ENCODE data around the gene CFAP57. TPM values are rescaled to one million over a fixed set of nuclear protein-coding genes. Genes with fewer than 3 reads are reported as not detected.
A peak's percentile ranks its signal among the peaks of the same experiment; 100 is the strongest.

The CFAP57 gene
- total RNA-seq, 1 experiment from 2014 or later, result 0.14 TPM

DNA sequence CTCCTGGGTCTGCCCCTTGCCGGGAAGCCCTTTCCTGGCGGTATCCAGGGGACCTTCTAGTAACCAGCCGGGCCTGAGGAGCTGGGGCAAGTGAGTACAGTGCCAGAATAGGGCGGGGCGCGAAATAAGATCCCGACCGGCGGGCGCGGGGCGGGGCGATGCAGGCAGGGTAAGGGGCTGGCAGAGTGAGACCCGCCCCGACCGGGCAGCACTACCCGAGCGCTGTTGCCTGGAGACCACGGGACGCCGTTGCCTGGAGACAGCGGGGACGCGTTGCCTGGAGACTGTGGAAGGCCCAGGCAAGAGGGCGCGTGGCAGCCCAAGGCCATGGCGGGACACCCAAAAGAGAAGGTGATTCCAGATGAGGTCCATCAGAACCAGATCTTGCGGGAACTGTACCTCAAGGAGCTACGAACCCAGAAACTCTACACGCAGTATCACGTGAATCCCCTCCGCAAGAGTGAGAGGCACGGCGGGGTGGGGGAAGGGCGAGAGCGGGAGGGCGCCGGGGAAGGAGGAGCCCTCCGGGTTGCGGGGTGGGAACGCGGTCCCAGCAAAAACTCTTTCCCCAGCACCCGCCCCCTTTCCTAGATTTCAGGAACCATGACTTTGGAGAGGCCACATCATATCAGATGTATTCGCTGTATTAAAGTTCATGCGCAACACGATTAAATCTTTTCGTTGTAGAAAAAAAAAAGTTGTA, 24.4 kb upstream of the CFAP57 start:
- Histone ChIP-seq H3K36me3 (replicated peaks; ENCODE audit: control insufficient read depth, insufficient read depth, low read length) (no peaks in the 10 kb centered on the region; the same call in 1 of the 2 replicates), H3K4me3 (ENCODE audit: insufficient read depth, low read depth, low read length) (peak overlapping the region; percentile 54), H3K27me3 (ENCODE audit: control insufficient read depth, insufficient read depth, low read length) (no peaks in the 10 kb centered on the region; the same call in 1 of the 2 replicates)
- DNase-seq, result peak; percentile 95

DNA sequence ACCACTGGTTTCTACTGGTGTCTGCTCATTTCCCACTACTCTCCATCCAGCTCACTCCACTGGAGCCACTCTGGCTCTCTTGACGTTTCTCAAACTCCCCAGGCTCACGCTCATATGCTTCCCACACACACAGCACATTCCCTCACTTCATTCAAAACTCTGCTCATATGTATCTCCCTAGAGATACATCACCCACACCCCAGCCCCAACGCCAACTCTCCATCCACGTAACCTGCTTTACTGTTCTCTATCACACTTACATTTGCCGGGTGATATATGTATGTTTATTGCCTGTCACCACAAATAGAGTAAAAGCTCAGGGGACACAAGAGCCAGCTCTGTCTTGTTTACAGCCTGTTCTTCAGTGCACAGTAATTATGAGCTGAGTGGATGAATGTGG, 22.2 kb upstream of the CFAP57 start:
- no peaks in the 10 kb centered on the region; the same call in 1 of the 2 replicates for H3K27me3 ChIP-seq (ENCODE audit: control insufficient read depth, insufficient read depth, low read length)
- no peak for DNase-seq
- H3K36me3 ChIP-seq (replicated peaks; ENCODE audit: control insufficient read depth, insufficient read depth, low read length), result no peaks in the 10 kb centered on the region; the same call in 1 of the 2 replicates
- H3K4me3 ChIP-seq (ENCODE audit: insufficient read depth, low read depth, low read length), result no peak overlapping the region

DNA sequence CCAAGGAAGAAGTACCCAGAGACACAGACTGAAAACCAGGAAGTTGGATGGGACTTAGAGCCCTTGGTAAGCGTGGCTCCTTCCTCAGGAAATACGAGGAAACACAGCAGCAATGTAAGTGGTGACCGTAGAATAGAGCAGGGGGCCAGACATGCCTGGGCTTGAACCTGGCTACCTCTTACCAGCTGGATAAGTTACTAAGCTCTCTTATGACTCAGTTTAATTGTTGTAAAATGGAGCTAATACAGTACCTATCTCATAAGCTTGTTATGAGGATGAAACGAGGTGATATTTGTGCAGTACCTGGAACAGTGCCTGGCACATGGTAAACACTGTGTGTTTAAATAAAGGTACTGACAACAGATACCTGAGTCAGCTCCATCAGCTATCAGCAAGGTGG, 19.3 kb upstream of the CFAP57 start:
- H3K4me3 ChIP-seq (ENCODE audit: insufficient read depth, low read depth, low read length), result no peak overlapping the region
- H3K36me3 ChIP-seq (replicated peaks; ENCODE audit: control insufficient read depth, insufficient read depth, low read length), result no peaks in the 10 kb centered on the region
- no peak for DNase-seq
- H3K27me3 ChIP-seq (ENCODE audit: control insufficient read depth, insufficient read depth, low read length), result no peaks in the 10 kb centered on the region; the same call in 1 of the 2 replicates

DNA sequence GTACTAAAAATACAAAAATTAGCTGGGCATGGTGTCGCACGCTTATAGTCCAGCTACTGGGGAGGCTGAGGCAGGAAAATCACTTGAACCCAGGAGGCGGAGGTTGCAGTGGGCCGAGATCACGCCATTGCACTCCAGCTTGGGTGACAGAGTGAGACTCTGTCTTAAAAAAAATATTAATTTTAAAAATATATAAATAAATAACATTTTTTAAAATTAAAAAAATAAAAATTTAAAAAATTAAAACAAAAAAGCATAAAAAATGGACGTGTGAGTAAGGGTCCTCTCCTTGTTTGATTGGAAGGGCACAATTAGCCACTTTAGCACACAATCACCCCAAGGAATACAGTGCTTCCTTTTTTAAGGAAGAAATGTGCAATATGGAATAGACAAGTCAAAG, 18.7 kb upstream of the CFAP57 start:
- Histone ChIP-seq H3K4me3 (ENCODE audit: insufficient read depth, low read depth, low read length) (no peak overlapping the region), H3K36me3 (replicated peaks; ENCODE audit: control insufficient read depth, insufficient read depth, low read length) (no peaks in the 10 kb centered on the region), H3K27me3 (ENCODE audit: control insufficient read depth, insufficient read depth, low read length) (no peaks in the 10 kb centered on the region; the same call in 1 of the 2 replicates)
- DNase-seq, result no peak

DNA sequence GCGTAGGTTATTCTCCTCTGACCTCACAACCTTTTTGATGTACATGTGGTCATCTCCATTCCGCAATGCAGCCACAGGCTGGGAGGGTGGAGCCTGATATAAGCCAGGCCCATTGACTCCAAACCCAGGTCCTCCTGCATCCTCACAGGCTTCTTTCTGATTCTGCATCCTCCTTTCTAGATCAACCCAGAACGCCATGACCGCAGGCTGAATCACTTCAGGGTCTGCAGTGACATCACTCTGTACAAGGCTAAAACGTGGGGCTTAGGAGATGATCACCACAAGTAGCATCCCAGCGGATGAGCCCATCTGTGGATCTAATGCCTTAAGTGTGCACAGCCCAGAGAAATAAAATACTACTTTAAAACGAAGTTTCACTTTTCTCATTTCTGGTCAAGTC, 16.1 kb upstream of the CFAP57 start:
- Histone ChIP-seq H3K4me3 (ENCODE audit: insufficient read depth, low read depth, low read length) (no peak overlapping the region), H3K36me3 (replicated peaks; ENCODE audit: control insufficient read depth, insufficient read depth, low read length) (no peaks in the 10 kb centered on the region), H3K27me3 (ENCODE audit: control insufficient read depth, insufficient read depth, low read length) (no peaks in the 10 kb centered on the region; the same call in 1 of the 2 replicates)
- no peak for DNase-seq

DNA sequence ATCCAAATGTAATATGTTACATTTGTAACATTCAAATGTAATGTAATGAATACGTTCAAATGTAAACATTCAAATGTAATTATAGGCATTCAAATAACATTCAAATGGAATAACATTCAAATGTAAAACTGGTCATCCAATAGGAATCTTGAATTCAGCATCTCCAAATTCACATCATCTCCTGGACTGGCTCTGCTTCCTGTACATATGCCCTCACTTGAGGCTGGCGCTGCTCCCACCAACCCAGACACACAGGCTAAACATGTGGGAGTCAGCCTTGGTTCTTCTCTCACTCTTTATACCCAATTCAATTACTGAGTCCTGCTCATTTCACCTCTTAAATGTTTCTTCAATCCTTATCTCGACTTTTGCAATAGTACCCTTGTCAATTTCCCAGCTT, 7.0 kb upstream of the CFAP57 start:
- Histone ChIP-seq H3K36me3 (replicated peaks; ENCODE audit: control insufficient read depth, insufficient read depth, low read length) (peaks cover 23% of the 10 kb centered on the region), H3K4me3 (ENCODE audit: insufficient read depth, low read depth, low read length) (no peak overlapping the region)
- DNase-seq, result no peak

DNA sequence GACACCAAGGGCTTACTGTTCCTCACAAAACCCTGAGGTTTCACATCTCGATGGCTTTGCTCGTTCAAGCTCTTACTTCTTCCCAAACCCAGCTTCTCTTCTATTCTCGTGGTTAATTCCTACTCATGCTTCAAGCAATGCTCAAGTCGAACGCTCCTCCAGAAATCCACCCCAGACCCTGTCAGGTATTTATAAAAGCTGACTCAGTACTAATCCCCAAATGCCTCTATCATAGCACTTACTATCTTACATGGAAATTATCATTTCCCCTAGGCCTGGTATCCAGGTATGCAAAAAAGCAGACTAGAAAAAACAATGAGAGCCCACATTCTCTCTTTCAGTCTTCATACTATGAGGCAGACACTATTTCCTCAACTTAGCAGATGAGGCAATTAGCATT, 6.4 kb upstream of the CFAP57 start:
- Histone ChIP-seq H3K4me3 (ENCODE audit: insufficient read depth, low read depth, low read length) (no peak overlapping the region), H3K36me3 (replicated peaks; ENCODE audit: control insufficient read depth, insufficient read depth, low read length) (peaks cover 23% of the 10 kb centered on the region), H3K27me3 (ENCODE audit: control insufficient read depth, insufficient read depth, low read length) (no peaks in the 10 kb centered on the region)
- no peak for DNase-seq

More for the DNA sequence above, 7.0 kb upstream of the CFAP57 start:
- no peaks in the 10 kb centered on the region for H3K27me3 ChIP-seq (ENCODE audit: control insufficient read depth, insufficient read depth, low read length)

DNA sequence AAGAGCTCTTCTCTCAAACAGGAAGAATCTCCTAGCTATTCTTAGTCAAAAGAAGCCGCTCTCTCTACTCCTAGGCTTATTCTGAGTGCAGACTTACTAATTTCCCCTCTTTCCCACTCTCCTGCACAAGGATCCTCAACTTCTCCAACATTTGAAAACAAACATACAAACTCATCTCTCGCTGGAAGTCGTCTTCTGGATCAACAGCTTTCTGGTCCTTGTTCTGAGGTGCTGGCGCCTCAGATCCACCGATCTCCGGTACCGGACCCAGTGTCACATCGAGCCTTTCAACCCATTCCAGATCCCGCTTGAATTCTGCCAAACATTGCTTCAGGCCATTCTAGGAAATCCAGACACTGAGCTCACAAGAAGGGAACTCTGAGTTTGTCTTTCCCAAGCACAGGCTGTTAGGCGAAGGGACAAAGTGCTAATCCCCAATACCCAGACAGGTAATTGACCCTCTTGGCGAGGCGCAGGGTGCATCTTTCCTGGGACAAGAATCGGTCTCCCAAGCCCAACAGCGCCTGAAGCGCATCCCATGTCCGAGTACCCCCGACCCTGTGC, 736 bp upstream of the CFAP57 start:
- Histone ChIP-seq H3K27me3 (ENCODE audit: control insufficient read depth, insufficient read depth, low read length) (no peaks in the 10 kb centered on the region; the same call in 1 of the 2 replicates), H3K36me3 (replicated peaks; ENCODE audit: control insufficient read depth, insufficient read depth, low read length) (peaks cover 13% of the 10 kb centered on the region), H3K4me3 (ENCODE audit: insufficient read depth, low read depth, low read length) (peak overlapping the region; percentile 93)
- no peak for DNase-seq

DNA sequence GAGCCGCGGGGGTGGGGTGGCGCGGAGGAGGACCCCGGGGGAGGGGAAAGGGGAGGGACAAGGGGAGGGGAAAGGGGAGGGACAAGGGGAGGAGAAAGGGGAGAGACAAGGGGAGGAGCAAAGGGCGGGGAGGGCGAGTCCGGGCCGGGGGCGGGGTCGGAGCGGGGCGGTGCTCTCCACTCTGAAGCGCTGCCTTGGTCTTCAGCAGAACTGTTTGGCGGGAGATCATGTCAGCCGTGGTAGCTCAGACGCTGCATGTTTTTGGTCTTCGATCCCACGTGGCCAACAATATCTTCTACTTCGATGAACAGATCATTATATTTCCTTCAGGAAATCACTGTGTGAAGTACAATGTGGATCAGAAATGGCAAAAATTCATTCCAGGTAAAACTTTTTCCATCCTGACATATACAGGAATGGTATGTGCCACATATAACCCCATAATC, 420 bp downstream of the CFAP57 start:
- H3K4me3 ChIP-seq (ENCODE audit: insufficient read depth, low read depth, low read length), result peak overlapping the region; percentile 93
- H3K27me3 ChIP-seq (ENCODE audit: control insufficient read depth, insufficient read depth, low read length), result no peaks in the 10 kb centered on the region; the same call in 1 of the 2 replicates
- H3K36me3 ChIP-seq (replicated peaks; ENCODE audit: control insufficient read depth, insufficient read depth, low read length), result peaks cover 6% of the 10 kb centered on the region
- DNase-seq, result peak; percentile 94

DNA sequence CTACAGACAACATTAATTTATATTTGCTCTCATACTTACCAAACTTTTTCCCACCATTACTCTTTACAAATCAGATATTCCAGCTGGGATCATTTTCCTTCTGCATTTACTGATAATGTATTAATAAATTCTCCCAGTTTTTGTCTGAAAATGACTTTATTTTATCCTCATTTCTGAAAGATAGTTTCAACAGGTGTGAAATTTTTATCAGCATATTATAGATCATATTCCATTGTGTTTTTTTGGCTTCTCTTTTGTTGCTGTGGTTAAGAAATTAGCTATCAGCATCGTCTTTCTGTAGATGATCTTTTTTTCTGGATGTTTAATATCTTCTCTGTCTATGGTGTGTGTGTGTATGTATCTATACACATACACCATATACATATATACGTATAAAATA, 2.7 kb downstream of the CFAP57 start:
- no peak overlapping the region for H3K4me3 ChIP-seq (ENCODE audit: insufficient read depth, low read depth, low read length)
- H3K27me3 ChIP-seq (ENCODE audit: control insufficient read depth, insufficient read depth, low read length), result no peaks in the 10 kb centered on the region; the same call in 1 of the 2 replicates
- no peaks in the 10 kb centered on the region; the same call in none of the 2 replicates for H3K36me3 ChIP-seq (replicated peaks; ENCODE audit: control insufficient read depth, insufficient read depth, low read length)
- no peak for DNase-seq

DNA sequence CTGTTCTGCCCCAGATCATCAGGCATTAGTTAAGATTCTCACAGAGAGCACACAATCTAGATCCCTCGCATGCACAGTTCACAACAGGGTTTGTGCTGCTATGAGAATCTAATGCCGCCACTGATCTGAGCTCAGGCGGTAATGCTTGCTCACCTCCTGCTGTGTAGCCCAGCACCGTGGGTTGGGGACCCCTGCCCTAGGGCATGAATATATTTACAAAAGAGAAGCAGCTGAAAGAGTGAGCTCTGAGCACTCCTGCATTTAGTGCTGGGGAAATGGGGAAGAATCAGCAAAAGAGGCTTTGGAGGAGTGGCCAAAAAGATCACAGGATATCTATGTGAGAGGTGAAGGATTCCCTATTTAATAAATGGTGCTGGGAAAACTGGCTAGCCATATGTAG, 5.6 kb downstream of the CFAP57 start:
- Histone ChIP-seq H3K4me3 (ENCODE audit: insufficient read depth, low read depth, low read length) (no peak overlapping the region), H3K36me3 (replicated peaks; ENCODE audit: control insufficient read depth, insufficient read depth, low read length) (no peaks in the 10 kb centered on the region), H3K27me3 (ENCODE audit: control insufficient read depth, insufficient read depth, low read length) (no peaks in the 10 kb centered on the region; the same call in 1 of the 2 replicates)

DNA sequence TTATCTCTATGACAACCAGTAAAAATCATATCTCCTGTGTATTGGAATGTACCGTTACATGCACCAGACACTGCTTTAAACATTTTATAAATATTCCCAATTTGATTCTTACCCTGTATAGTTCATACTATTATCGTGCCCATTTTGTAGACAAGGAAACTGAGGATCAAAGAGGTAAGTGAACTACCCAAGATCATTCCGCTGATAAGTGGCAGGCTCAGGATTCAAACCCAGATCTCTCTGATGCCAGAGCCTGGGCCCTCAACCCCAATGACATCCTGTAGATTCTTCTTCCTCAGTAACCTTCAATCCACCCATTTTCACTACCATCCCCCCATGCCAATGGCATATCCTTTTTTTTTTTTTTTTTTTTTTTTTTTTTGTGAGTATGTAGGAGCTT, 12.3 kb downstream of the CFAP57 start:
- H3K27me3 ChIP-seq (ENCODE audit: control insufficient read depth, insufficient read depth, low read length), result no peaks in the 10 kb centered on the region
- H3K36me3 ChIP-seq (replicated peaks; ENCODE audit: control insufficient read depth, insufficient read depth, low read length), result no peaks in the 10 kb centered on the region
- no peak overlapping the region for H3K4me3 ChIP-seq (ENCODE audit: insufficient read depth, low read depth, low read length)
- DNase-seq, result no peak

More for the DNA sequence above, 5.6 kb downstream of the CFAP57 start:
- no peak for DNase-seq

DNA sequence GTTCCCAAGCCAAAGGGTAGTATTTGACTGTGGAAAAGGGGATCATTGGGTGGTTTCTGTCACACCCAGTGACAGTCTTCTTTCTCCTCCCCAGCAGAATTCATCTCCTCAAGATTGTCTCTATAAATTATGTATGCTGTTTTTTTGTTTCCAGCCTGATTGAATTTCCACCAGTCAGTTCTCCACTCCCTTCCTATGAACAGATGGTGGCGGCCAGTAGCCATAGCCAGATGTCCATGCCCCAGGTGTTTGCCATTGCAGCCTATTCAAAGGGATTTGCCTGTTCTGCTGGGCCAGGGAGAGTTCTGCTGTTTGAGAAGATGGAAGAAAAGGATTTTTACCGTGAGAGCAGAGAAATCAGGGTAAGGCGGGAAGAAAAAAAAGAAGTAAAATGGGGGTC, 12.9 kb downstream of the CFAP57 start:
- no peak overlapping the region for H3K4me3 ChIP-seq (ENCODE audit: insufficient read depth, low read depth, low read length)
- no peaks in the 10 kb centered on the region for H3K36me3 ChIP-seq (replicated peaks; ENCODE audit: control insufficient read depth, insufficient read depth, low read length)
- H3K27me3 ChIP-seq (ENCODE audit: control insufficient read depth, insufficient read depth, low read length), result no peaks in the 10 kb centered on the region
- no peak for DNase-seq

DNA sequence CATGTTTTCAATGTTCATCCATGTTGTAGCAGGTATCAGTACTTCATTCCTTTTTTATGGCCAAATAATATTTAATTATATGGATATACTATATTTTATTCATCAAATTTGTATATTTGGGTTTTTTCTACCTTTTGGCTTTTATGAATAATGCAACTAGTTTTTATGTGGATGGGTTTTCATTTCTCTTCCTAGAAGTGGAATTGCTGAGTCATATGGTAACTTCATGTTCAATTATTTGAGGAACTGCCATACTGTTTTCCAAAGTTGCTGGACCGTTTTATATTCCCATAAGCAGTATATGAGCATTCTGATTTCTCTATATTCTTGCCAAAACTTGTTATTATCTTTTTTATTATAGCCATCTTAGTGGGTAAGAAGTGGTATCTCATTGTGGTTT, 16.0 kb downstream of the CFAP57 start:
- Histone ChIP-seq H3K36me3 (replicated peaks; ENCODE audit: control insufficient read depth, insufficient read depth, low read length) (no peaks in the 10 kb centered on the region), H3K27me3 (ENCODE audit: control insufficient read depth, insufficient read depth, low read length) (no peaks in the 10 kb centered on the region), H3K4me3 (ENCODE audit: insufficient read depth, low read depth, low read length) (no peak overlapping the region)
- DNase-seq, result no peak

DNA sequence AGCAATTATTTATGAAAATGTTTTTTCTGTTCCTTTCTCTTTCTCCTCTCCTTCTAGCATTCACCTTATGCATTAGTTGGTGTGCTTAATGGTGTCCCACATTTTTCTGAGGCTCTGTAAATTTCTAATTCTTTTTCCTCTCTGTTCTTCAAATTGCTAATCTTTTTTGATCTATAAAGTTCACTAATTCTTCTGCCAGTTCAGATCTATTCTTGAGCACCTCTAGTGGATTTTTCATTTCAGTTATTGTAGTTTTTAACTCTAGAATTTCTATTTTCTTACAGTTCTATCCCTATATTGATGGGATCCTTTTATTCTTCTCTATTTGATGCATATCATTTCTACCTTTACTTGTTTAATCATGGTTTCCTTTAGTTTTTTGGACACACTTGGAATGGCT, 22.4 kb downstream of the CFAP57 start:
- Histone ChIP-seq H3K27me3 (ENCODE audit: control insufficient read depth, insufficient read depth, low read length) (no peaks in the 10 kb centered on the region), H3K36me3 (replicated peaks; ENCODE audit: control insufficient read depth, insufficient read depth, low read length) (no peaks in the 10 kb centered on the region), H3K4me3 (ENCODE audit: insufficient read depth, low read depth, low read length) (no peak overlapping the region)
- DNase-seq, result no peak
